ENCODE data around the gene GAL3ST2. TPM values are rescaled to one million over a fixed set of nuclear protein-coding genes. Genes with fewer than 3 reads are reported as not detected.
"Not testable (repeated sequence)": the region's sequence is repeated elsewhere in the genome, so short reads cannot be mapped to it uniquely, and the experiment has no call there.

GAL3ST2 gene
- polyA plus RNA-seq, 1 experiment = not detected

DNA sequence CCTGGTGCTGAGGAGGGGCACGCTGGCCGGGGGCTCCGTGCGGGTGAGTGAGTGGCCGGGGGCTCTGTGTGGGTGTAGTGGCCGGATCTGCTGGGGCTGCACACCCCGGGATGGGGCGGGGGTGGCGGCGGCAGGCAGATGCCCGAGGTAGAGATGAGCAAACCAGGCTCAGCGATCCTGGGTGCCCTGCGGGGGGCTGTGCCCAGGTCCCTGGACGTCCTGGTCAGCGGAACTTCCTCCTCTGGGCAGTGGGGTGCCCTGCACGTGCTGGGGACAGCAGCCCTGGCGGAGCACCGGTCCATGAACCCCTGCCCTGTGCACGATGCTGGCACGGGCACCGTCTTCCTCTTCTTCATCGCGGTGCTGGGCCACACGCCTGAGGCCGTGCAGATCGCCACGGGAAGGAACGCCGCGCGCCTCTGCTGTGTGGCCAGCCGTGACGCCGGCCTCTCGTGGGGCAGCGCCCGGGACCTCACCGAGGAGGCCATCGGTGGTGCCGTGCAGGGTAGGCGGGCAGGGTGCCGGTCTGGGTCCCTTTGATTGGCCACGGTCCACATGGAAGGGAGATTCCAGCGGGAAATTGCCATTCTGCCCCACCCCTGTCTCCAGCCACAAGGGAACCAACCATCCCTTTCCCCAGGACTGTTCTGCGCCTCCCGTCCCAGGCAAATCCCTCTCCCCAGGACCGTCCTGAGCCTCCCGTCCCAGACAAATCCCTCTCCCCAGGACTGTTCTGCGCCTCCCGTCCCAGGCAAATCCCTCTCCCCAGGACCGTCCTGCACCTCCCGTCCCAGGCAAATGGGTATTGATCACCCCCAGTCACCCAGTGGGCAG, 38.2 kb downstream of the GAL3ST2 start:
- TF ChIP-seq, protein P1, sequence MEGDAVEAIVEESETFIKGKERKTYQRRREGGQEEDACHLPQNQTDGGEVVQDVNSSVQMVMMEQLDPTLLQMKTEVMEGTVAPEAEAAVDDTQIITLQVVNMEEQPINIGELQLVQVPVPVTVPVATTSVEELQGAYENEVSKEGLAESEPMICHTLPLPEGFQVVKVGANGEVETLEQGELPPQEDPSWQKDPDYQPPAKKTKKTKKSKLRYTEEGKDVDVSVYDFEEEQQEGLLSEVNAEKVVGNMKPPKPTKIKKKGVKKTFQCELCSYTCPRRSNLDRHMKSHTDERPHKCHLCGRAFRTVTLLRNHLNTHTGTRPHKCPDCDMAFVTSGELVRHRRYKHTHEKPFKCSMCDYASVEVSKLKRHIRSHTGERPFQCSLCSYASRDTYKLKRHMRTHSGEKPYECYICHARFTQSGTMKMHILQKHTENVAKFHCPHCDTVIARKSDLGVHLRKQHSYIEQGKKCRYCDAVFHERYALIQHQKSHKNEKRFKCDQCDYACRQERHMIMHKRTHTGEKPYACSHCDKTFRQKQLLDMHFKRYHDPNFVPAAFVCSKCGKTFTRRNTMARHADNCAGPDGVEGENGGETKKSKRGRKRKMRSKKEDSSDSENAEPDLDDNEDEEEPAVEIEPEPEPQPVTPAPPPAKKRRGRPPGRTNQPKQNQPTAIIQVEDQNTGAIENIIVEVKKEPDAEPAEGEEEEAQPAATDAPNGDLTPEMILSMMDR (IDR thresholded peaks at IDR 0.05; ENCODE audit: insufficient read depth, low read depth, low read length) = no peak
- H3K4me3 ChIP-seq (ENCODE audit: low read depth, low read length) = no peak overlapping the region
- DNase-seq (ENCODE audit: low read depth) = no peak
- no peaks in the 10 kb centered on the region; the same call in 1 of the 2 replicates for H3K27me3 ChIP-seq (ENCODE audit: control insufficient read depth, insufficient read depth, low read length)
- POLR2A ChIA-PET = no interaction called here
- no peaks in the 10 kb centered on the region for H3K36me3 ChIP-seq (ENCODE audit: control insufficient read depth, insufficient read depth, low read length)
- CTCF ChIA-PET = no interaction called here

DNA sequence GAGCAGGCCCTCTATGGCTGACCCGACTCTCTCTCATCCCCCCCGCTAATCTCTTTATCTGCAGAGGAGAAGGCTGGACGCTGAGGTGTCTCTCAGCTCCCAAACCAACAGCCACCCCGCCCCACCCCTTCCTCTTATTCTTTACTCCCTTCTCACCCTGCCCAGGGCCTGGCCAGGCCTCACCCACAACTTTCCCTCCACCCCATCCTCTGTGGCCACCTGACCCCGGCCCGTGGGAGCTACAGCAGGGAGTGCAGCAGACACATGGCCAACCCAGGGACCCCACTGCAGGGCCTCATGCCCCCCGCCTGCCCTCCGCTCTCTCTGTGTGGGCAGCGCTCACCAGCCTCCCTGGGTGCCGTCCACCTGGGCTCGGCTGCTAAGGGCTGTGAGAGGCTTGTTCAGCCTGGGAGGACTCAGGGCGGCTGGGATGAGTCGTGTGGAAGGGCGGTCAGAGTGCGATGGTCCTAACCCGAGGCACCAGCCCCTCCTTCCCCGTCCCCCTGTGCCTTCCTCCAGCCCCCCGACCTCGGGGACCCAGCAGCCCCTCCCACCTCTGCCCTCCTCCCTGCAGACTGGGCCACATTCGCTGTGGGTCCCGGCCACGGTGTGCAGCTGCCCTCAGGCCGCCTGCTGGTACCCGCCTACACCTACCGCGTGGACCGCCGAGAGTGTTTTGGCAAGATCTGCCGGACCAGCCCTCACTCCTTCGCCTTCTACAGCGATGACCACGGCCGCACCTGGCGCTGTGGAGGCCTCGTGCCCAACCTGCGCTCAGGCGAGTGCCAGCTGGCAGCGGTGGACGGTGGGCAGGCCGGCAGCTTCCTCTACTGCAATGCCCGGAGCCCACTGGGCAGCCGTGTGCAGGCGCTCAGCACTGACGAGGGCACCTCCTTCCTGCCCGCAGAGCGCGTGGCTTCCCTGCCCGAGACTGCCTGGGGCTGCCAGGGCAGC, 39.1 kb downstream of the GAL3ST2 start:
- H3K36me3 ChIP-seq (ENCODE audit: control insufficient read depth, insufficient read depth, low read length) = no peaks in the 10 kb centered on the region
- ChIA-PET CTCF (no interaction called here), POLR2A (no interaction called here)
- H3K27me3 ChIP-seq (ENCODE audit: control insufficient read depth, insufficient read depth, low read length) = no peaks in the 10 kb centered on the region; the same call in 1 of the 2 replicates
- H3K4me3 ChIP-seq (ENCODE audit: low read depth, low read length) = no peak overlapping the region
- DNase-seq (ENCODE audit: low read depth) = no peak
- TF ChIP-seq, protein P1 (IDR thresholded peaks at IDR 0.05; ENCODE audit: insufficient read depth, low read depth, low read length) = no peak

DNA sequence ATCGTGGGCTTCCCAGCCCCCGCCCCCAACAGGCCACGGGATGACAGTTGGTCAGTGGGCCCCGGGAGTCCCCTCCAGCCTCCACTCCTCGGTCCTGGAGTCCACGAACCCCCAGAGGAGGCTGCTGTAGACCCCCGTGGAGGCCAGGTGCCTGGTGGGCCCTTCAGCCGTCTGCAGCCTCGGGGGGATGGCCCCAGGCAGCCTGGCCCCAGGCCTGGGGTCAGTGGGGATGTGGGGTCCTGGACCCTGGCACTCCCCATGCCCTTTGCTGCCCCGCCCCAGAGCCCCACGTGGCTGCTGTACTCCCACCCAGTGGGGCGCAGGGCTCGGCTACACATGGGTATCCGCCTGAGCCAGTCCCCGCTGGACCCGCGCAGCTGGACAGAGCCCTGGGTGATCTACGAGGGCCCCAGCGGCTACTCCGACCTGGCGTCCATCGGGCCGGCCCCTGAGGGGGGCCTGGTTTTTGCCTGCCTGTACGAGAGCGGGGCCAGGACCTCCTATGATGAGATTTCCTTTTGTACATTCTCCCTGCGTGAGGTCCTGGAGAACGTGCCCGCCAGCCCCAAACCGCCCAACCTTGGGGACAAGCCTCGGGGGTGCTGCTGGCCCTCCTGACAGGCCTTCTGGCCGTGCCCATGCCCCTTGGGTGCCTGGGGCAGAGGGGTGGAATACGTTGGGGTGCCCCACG, 40.0 kb downstream of the GAL3ST2 start:
- H3K27me3 ChIP-seq (ENCODE audit: control insufficient read depth, insufficient read depth, low read length) = no peaks in the 10 kb centered on the region; the same call in 1 of the 2 replicates
- TF ChIP-seq, protein P1 (IDR thresholded peaks at IDR 0.05; ENCODE audit: insufficient read depth, low read depth, low read length) = no peak
- H3K4me3 ChIP-seq (ENCODE audit: low read depth, low read length) = no peak overlapping the region
- no peak for DNase-seq (ENCODE audit: low read depth)
- ChIA-PET CTCF (no interaction called here), POLR2A (no interaction called here)
- no peaks in the 10 kb centered on the region for H3K36me3 ChIP-seq (ENCODE audit: control insufficient read depth, insufficient read depth, low read length)

DNA sequence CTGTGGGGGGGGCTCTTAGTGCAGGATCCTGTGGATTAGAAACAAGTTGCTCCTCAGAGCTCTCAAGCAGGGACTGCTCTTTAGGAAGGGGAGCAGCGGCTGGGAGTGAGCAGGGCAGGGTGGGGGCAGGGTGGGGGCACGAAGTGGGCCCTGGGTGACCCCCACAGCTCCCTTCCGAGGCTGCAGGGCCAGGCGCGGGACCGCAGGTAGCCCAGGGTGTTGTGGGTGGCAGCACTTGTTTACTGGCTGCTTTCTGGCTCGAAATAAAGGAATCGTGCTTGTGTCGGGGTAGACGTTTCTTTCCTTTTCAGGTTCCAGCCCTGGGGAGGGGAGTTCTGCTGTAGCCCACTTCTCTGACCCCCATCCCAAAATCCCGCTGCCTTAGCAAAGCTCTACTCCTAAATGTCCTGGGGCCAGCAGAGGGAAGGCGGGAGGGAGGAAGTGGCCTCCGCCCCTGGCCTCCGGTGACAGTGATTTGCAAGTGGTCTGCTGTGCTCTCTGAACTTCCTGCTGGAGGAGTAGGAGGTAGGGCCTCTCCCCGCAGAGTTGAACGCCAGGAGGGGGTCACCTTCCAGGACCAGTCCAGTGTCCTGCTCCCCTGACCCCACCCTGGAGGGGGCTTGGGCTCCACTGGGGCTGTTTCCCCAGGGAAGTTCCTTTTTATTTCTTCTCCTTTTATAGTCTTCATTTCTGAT, 40.7 kb downstream of the GAL3ST2 start:
- no peak for DNase-seq (ENCODE audit: low read depth)
- H3K4me3 ChIP-seq (ENCODE audit: low read depth, low read length) = no peak overlapping the region
- TF ChIP-seq, protein P1 (IDR thresholded peaks at IDR 0.05; ENCODE audit: insufficient read depth, low read depth, low read length) = no peak
- POLR2A ChIA-PET = no interaction called here
- CTCF ChIA-PET = no interaction called here
- H3K36me3 ChIP-seq (ENCODE audit: control insufficient read depth, insufficient read depth, low read length) = no peaks in the 10 kb centered on the region
- no peaks in the 10 kb centered on the region; the same call in 1 of the 2 replicates for H3K27me3 ChIP-seq (ENCODE audit: control insufficient read depth, insufficient read depth, low read length)

DNA sequence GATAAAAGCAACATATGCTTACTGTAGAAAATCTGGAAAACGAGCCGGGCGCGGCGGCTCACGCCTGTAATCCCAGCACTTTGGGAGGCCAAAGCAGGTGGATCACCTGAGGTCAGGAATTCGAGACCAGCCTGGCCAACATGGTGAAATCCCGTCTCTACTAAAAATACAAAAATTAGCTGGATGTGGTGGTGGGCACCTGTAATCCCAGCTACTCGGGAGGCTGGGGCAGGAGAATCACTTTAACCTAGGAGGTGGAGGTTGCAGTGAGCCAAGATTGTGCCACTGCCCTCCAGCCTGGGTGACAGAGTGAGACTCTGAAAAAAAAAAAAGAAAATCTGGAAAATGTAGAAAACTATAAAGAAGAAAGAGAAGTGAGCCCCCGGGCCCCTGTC, 41.2 kb downstream of the GAL3ST2 start:
- POLR2A ChIA-PET; DNase-seq (ENCODE audit: low read depth); CTCF ChIA-PET; H3K36me3 ChIP-seq (ENCODE audit: control insufficient read depth, insufficient read depth, low read length); H3K27me3 ChIP-seq (ENCODE audit: control insufficient read depth, insufficient read depth, low read length); H3K4me3 ChIP-seq (ENCODE audit: low read depth, low read length): not testable (repeated sequence)

Measured in BJ (cell line).